ENCODE results near the gene SPTLC1. TPM values are rescaled to one million over a fixed set of nuclear protein-coding genes. Genes with fewer than 3 reads are reported as not detected.
"Not testable (repeated sequence)": the region's sequence is repeated elsewhere in the genome, so short reads cannot be mapped to it uniquely, and the experiment has no call there.

The SPTLC1 gene
- total RNA-seq, 1 donor from 2014 or later: 66.5 TPM

GRCh38 chr9:92030367-92030766 lies 84.8 kb downstream of the SPTLC1 start:
- Histone ChIP-seq H3K27me3 (no peaks in the 10 kb centered on the region), H3K36me3 (peaks cover 44% of the 10 kb centered on the region), H3K9me3 (no peaks in the 10 kb centered on the region), H3K4me1 (no peaks in the 10 kb centered on the region), H3K4me3 (no peak overlapping the region), H3K27ac (no peak overlapping the region)
- DNase-seq: no peak
- intact Hi-C loops (cut with DNase I): no loop called here
- no peak for ATAC-seq
- no peak for TF ChIP-seq CTCF (IDR thresholded peaks at IDR 0.05)

- no peaks in the 10 kb centered on the region for H3K27me3 ChIP-seq
- ATAC-seq: no peak
- intact Hi-C loops (cut with DNase I): no loop called here
- no peaks in the 10 kb centered on the region for H3K4me1 ChIP-seq
- peaks cover 36% of the 10 kb centered on the region for H3K36me3 ChIP-seq
- H3K4me3 ChIP-seq: no peak overlapping the region
- H3K9me3 ChIP-seq: no peaks in the 10 kb centered on the region
- TF ChIP-seq CTCF (IDR thresholded peaks at IDR 0.05): no peak
- no peak overlapping the region for H3K27ac ChIP-seq
- DNase-seq: no peak
Observed at GRCh38 chr9:92029553-92029952, 85.7 kb downstream of the SPTLC1 start.

- Histone ChIP-seq H3K36me3 (peaks cover 5% of the 10 kb centered on the region), H3K9me3 (peaks cover 3% of the 10 kb centered on the region), H3K27ac (no peak overlapping the region), H3K4me3 (no peak overlapping the region), H3K4me1 (no peaks in the 10 kb centered on the region), H3K27me3 (no peaks in the 10 kb centered on the region)
- ATAC-seq (peak; percentile 16), DNase-seq (no peak)
- intact Hi-C loops (cut with DNase I): no loop called here
- no peak for TF ChIP-seq CTCF (IDR thresholded peaks at IDR 0.05)
Observed at GRCh38 chr9:92026206-92027002, 88.8 kb downstream of the SPTLC1 start.

DNA sequence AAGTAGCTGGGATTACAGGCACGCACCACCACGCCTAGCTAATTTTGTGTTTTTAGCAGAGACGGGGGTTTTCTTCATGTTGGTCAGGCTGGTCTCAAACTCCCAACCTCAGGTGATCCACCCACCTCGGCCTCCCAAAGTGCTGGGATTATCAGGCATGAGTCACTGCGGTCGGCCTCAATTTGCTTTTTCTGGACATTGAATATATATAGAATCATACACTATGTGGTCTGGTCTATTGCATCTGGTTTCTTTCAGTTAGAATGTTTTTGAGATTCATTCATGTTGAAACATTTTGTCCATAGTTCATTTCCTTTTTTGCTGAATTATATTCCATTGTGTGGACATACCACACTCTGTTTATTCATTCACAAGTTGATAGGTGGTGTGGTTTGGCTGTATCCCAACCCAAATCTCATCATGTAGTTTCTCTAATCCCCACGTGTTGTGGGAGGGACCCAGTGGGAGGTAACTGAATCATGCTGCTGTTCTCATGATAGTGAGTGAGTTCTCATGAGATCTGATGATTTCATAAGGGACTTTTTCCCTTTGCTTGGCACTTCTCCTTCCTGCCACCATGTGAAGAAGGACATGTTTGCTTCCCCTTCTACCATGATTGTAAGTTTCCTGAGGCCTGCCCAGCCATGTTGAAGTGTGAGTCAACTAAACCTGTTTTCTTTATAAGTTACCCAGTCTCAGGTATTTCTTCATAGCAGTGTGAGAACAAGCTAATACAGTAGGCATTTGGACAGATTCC lies 93.2 kb downstream of the SPTLC1 start:
- H3K36me3 ChIP-seq; H3K27ac ChIP-seq; H3K4me3 ChIP-seq; H3K4me1 ChIP-seq; DNase-seq; ATAC-seq; H3K9me3 ChIP-seq; intact Hi-C loops (cut with DNase I); H3K27me3 ChIP-seq: not testable (repeated sequence)

GRCh38 chr9:92019658-92020057 lies 95.6 kb downstream of the SPTLC1 start:
- DNase-seq: no peak
- intact Hi-C loops (cut with DNase I): no loop called here
- no peaks in the 10 kb centered on the region for H3K27me3 ChIP-seq
- no peak overlapping the region for H3K27ac ChIP-seq
- H3K4me3 ChIP-seq: no peak overlapping the region
- no peak for ATAC-seq
- no peaks in the 10 kb centered on the region for H3K4me1 ChIP-seq
- no peaks in the 10 kb centered on the region for H3K36me3 ChIP-seq
- H3K9me3 ChIP-seq: peaks cover 3% of the 10 kb centered on the region
- TF ChIP-seq CTCF (IDR thresholded peaks at IDR 0.05): no peak

Data from upper lobe of right lung (tissue), 1 donor.